GM21619 (cell line): Measurements from ENCODE around the gene MALRD1.

Source experiments
- ATAC-seq: cut with Tn5 transposase; IDR thresholded peaks from one replicate; pipeline ENCODE4 v1.9.1; 2021; ENCODE audit not compliant: unreplicated experiment

MALRD1 gene

DNA sequence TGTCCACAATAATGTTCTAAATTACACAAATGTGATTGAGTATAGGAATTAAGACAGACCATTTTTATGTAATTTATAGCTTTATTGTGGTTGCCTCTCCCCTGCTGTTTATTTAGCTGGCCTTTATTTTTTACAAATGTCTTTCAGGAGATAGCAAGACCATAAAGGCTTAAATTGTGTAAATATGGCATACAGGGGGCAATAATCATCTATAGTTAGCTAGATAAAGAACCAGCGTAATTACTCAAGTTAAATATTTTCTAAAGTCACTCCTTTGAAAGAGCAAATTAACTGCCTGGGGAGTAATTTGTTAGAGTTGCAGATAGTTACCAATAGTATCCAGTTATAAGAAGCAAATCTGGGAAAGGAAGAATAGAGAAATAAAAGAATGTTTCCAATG lies at the start of gene MALRD1:
Gene MALRD1, plus strand, starts transcription at position 313 of the 400 bp plus-strand sequence. CDS start 138 bp downstream, outside the sequence.
- ATAC-seq, result no peak

GRCh38 chr10:19003341-19003740 lies 45.3 kb upstream of the MALRD1 start:
- no peak for ATAC-seq

GRCh38 chr10:19012111-19012510 lies 36.5 kb upstream of the MALRD1 start:
- no peak for ATAC-seq

DNA sequence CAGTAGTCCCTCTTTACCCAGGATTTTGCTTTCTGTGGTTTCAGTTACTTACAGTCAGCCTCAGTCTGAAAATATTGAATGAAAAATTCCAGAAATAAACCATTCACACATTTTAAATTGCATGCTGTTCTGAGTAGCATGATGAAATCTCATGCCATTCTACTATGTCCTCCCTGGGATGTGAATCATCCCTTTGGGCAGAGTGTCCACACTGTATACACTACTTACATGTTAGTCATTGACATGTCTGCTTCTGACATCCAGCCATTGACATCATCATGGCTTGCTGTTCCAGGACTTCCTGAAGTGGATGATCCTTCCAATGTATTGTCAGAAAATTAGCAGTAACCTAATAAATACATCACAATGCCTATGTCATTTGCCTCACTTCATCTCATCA lies 34.6 kb upstream of the MALRD1 start:
- ATAC-seq, result no peak

DNA sequence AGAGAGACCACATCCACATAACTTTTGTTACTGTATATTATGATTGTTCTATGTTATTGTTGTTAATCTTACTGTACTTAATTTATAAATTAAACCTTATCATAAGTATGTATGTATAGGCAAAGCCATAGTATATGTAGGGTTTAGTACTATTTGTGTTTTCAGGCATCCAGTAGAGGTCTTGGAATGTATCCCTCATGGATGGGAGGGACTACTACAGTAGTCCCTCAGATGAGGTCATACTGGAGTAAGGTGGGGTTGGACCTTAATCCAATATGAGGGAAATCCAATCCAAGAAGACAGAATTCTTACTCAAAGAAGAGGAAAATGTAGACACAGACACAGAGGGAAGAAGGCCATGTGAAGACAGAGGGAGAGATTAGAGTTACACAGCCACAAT lies 34.1 kb upstream of the MALRD1 start:
- no peak for ATAC-seq

- no peak for ATAC-seq
Observed at GRCh38 chr10:19017116-19017890, 31.3 kb upstream of the MALRD1 start.

DNA sequence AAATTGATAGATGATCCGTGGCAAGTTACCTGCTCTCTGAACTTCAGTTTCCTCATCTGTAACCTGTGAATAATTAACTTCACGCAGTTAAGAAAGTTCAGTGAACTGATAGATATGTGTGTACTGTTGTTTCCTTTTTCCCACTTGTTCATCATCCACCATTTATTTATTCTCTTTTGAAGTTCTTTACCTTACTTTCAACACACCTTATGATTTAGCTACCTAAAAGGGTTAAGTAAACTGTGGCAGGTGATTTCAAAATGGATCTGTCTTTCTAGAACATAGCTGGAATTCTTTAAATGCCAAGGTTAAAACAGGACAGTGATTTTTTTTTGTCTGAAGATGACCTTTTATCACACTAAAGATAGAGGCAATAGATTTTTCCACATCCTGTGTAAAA lies 27.4 kb upstream of the MALRD1 start:
- ATAC-seq, result no peak

DNA sequence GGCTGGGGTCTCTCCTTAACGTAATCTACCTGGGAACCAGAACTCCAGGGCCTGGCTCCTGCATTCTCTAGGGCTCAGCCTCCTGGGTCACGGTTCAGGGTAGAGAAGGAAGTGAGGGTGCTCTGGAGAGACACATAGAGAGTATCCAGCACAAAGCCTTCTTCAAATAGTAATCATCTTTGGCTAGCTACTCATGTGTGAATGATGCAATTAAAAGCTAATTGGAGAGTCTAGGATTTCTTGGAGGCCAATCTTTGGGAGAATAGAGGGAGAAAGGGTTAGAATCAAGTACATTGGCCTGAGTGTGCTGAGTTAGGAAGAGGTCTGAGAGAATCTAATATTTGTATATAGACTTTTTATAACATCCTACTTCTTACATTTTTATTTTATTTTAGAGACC lies 24.0 kb upstream of the MALRD1 start:
- no peak for ATAC-seq

DNA sequence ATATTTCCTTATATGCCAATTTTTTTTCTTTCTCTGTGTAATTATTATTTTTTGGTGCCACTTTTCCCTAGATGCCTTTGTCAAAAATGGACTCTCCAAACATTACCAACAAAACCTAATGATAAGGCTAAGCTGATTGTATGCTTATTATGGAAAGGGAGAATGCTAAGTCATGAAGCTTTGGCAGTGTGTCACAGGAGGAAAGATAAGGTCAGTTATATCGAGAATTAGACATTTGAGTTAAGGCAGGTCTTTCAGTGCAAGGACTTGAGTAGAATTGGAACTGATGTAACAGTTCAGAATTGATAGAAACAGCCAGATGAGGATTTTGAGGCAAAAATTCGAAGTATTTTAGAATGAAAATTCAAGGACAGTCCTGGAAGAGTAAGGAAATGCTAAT lies 16.8 kb upstream of the MALRD1 start:
- no peak for ATAC-seq

DNA sequence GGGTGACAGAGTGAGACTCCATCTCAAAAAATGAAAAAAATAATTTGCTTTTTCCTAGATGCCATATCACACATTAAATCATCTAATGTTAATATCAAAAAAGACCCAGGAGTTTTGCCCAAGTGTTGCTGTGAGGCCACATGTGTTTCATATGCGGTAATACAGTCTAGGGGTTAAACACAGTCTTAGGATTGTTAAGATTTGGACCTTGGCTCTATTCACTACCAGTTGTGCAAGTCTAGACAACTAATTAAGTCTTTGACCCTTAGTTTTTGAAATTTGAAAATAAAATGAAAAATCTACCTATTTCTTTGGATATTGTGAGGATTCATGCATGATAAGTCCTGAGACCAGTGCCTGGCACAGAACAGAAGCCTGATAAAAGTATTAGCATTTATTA lies 14.9 kb upstream of the MALRD1 start:
- ATAC-seq, result no peak

DNA sequence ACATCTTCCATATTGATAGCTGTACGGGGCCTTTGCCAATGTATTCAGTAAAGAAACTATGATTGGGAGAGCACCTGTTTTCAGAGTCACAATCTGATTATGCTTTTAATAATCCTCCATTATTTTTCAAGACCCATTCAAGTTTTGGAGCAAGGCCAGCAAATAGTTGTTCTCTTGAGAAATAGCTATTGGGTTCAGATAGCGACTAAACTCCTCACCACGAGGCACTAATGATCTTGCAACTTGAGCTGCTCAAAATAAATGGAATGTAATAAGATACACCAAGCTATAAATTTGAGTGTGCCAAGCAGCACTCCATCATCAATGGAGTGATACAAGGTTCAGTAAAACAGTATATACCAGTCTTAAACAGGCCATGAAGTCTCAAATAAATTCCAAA lies 7.4 kb upstream of the MALRD1 start:
- no peak for ATAC-seq

DNA sequence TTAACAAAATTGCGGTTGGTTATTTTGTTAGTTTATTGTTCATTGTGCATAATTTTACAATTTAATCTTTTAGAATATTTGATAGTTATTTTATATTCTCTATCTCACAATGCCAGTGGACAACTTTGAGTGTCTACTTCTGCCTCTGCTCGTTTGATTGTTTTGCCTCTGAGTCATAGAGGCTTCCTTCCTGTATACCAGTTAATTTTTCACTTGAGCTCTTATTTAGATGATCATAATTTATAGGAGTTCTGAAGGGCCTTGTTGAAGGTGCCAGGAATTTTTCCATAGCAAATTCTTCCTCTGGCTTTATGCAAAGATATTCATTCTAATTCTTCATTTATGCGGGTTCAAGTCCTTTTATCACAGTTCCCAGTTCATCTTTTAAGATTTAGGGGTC lies 5.2 kb upstream of the MALRD1 start:
- ATAC-seq, result no peak

DNA sequence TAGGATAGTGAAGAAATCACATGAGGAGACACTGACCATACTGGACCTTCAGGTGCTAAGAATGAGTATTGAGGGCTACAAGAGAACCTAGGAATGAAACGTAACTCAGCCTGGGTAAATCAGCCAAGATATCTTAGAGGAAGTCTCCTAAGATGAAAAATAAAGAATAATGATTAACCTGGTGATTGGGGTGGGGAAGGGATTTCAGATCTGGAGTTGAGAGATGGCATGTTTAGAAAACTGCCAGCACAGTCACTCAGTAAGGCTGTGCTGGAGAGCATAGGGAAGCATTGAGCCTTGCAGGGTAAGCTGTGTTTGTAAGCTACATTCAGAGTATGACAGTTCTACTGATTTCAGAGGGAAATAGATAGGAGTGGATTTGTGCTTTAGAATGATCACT lies 1.9 kb upstream of the MALRD1 start:
- ATAC-seq, result no peak

DNA sequence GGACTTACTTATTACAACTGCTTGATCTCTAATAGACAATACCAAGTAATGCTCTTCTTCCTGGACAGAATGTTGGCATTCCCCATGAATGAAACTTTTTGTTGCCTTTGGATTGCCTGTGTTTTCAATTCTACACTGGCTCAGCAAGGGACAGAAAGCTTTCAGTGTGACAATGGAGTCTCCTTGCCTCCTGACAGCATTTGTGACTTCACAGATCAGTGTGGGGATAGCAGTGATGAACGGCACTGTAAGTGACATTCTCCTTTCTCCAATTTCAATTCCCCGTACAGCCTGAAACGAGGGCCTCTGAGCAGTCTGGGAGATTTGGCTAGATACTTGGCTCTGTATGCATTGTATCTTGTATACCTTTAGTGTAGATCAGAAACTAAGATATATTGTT lies 290 bp downstream of the MALRD1 start:
- no peak for ATAC-seq

DNA sequence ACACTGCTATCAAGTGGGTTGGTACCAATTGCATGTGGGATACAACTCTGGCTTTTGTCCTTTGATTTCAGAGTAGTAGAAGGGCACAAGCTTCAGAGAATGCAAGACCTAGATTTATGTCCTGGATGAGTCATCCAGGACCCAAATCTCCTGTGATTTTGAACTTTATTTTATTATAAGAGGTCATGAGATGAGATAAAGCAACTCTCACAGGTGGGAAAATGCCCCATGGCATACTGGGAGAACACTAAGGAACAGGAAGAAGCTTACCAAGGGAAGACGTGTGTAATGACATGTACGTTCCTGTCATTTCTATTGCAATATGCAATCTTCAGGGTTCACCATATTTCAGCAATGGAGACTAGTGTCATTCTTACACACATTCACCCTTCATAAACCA lies 966 bp downstream of the MALRD1 start:
- no peak for ATAC-seq

GRCh38 chr10:19054289-19054835 lies 5.8 kb downstream of the MALRD1 start:
- no peak for ATAC-seq

GRCh38 chr10:19058046-19058445 lies 9.4 kb downstream of the MALRD1 start:
- no peak for ATAC-seq

- ATAC-seq, result no peak
Observed at GRCh38 chr10:19063986-19064385, 15.4 kb downstream of the MALRD1 start.

- ATAC-seq, result no peak
Observed at GRCh38 chr10:19071946-19072345, 23.3 kb downstream of the MALRD1 start.

DNA sequence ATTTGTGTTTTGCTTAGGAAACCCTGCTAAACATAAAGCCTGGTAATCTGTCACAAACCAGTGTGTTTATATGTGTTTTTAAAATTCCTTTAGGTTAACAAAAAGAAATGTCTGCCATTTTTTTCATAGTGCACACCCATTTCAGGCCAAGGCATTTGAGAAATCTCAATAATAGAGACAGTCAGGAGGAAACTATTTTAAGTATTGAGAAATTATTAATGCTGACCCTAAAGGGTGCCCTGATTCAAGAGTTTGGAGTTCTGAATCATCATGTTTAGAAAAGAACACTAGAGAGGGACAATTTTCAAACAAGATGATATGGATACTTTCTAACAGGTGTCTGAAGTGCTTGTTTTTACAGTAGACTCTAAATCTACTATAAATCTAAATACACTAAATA lies 28.7 kb downstream of the MALRD1 start:
- no peak for ATAC-seq

DNA sequence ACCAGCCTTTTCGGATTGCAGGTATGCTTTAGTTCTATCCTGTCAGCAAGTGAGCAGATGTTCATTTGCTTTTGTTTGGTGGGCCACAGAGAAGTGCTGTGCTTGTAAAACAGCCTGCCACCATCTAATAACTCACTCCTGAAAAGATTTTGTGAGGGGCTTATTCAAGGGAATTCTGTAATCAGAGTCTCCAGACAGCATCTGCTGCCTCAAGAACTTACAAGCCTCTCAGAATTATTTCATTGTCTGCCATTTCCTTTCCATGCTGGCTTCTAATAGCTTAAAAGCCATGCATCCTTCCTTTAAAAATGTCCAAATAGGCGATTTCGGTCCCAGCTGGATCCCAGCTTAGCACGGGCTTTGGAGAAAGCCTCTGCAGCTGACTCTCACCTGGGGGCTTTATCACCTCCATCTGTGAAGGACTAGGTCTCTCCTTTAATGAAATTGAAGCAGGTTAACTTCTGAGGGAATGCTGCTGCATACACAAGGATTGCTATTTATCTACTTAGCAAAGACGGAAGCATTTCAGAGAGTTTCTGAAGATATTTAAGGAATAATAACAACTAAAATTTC lies 48.0 kb downstream of the MALRD1 start:
- no peak for ATAC-seq

DNA sequence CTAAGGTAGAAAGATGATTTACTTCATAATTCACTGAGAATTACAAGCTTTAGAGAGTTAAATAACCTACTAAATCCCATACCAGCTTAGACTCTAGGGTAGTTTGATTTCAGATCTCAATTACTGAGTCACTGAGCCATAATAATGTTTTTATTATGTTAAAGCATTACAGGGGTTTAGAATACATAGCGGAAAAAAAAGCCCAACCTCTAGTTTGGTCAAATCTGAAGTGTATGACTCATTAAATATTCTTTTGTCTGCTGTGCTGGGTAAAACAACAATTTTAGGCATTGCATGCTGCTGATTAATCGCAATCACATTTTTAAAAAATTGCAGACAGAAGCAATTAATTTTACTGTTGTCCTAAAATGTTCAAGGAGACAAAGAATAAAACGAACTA lies 48.5 kb downstream of the MALRD1 start:
- no peak for ATAC-seq

DNA sequence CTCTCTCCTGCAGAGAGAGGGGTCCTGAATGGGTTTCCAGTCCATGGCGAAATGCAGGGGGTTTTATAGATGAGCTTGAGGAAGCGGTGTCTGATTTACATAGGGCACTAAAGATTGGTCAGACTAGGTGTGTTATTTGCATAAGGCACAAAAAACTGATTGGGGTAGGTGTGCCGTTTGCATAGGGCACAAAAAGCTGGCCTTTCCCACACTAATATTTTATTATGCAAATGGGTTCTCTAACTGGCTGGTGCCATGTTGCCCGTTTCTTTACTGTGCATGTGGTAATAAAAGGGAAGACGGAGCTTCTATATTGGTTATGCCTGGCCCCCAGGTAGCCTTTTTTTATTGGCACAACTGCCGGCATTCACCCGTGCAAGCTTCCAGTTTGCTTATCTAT lies 50.2 kb downstream of the MALRD1 start:
- ATAC-seq, result no peak
